Mesothelial cell of epicardium (in vitro differentiated cells): ENCODE measurements around the gene EMID1. TPM values are rescaled to one million over a fixed set of nuclear protein-coding genes. Genes with fewer than 3 reads are reported as not detected.

Experiments used
- DNase-seq, 2 experiments: peaks; one replicate each; pipeline ENCODE4 v3.0.0; 2021; ENCODE audit warnings: low spot score in 2 of 2; ENCODE audit not compliant: unreplicated experiment in 2 of 2
- H3K27ac Mint-ChIP-seq: 2 replicates; pipeline ENCODE4 v1.8.0; 2021; ENCODE audit warnings: mixed read lengths
- H3K27me3 Mint-ChIP-seq: 2 replicates; pipeline ENCODE4 v1.8.0; 2021; ENCODE audit warnings: low read depth, mixed read lengths
- H3K36me3 Mint-ChIP-seq: 2 replicates; pipeline ENCODE4 v1.8.0; 2021; ENCODE audit warnings: mixed read lengths
- H3K4me1 Mint-ChIP-seq: 2 replicates; pipeline ENCODE4 v1.8.0; 2021; ENCODE audit warnings: mixed read lengths
- H3K4me3 Mint-ChIP-seq: 2 replicates; pipeline ENCODE4 v1.8.0; 2021; ENCODE audit warnings: mild to moderate bottlenecking, moderate library complexity, mixed read lengths
- H3K9me3 Mint-ChIP-seq: 2 replicates; pipeline ENCODE4 v1.8.0; 2021; ENCODE audit warnings: mixed read lengths
- CTCF ChIP-seq: fragments of 200-600 bp; sonication (generic); IDR thresholded peaks from one replicate; pipeline ENCODE4 v1.5.0; 2021; ENCODE audit warnings: antibody characterized with exemption; ENCODE audit not compliant: unreplicated experiment
- total RNA-seq: library from RNA; stranded (reverse); gene quantifications from 3 replicates; pipeline ENCODE4 v1.2.1, GENCODE V29; 2021

The EMID1 gene
- total RNA-seq, 1 donor from 2014 or later: 15.7 TPM

- Mint-ChIP-seq H3K4me3 (peak overlapping the region; percentile 92), H3K27ac (peak overlapping the region; percentile 95), H3K9me3 (no peaks in the 10 kb centered on the region), H3K4me1 (peaks cover 40% of the 10 kb centered on the region), H3K27me3 (no peaks in the 10 kb centered on the region), H3K36me3 (peaks cover 3% of the 10 kb centered on the region)
- no peak for TF ChIP-seq CTCF
- no peak for DNase-seq
Measured at GRCh38 chr22:29266564-29267461, 61.1 kb downstream of the EMID1 start.

DNA sequence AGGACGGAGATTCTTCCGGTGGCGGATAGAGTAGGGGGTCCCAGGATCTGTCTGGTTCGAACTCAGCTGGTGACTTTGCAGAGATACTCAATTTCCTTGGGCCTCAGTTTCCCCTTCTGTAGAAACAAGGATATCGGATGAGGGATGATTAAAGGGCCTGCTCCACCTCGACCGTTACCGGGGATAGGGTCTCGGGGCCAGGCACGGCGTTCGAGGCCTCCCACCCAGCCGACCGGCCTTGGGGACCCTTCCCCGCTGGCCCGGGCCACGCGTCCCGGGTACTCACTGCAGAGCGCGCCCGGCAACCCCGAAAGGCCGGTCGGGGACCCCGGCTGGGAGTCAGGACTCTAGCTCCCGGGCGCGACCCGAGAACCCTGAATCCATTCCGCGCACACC, 61.8 kb downstream of the EMID1 start:
- Mint-ChIP-seq H3K9me3 (no peaks in the 10 kb centered on the region), H3K4me1 (peaks cover 46% of the 10 kb centered on the region), H3K4me3 (peak overlapping the region; percentile 92), H3K27me3 (no peaks in the 10 kb centered on the region), H3K36me3 (peaks cover 3% of the 10 kb centered on the region), H3K27ac (peak overlapping the region; percentile 99)
- TF ChIP-seq CTCF: no peak
- DNase-seq: no peak

DNA sequence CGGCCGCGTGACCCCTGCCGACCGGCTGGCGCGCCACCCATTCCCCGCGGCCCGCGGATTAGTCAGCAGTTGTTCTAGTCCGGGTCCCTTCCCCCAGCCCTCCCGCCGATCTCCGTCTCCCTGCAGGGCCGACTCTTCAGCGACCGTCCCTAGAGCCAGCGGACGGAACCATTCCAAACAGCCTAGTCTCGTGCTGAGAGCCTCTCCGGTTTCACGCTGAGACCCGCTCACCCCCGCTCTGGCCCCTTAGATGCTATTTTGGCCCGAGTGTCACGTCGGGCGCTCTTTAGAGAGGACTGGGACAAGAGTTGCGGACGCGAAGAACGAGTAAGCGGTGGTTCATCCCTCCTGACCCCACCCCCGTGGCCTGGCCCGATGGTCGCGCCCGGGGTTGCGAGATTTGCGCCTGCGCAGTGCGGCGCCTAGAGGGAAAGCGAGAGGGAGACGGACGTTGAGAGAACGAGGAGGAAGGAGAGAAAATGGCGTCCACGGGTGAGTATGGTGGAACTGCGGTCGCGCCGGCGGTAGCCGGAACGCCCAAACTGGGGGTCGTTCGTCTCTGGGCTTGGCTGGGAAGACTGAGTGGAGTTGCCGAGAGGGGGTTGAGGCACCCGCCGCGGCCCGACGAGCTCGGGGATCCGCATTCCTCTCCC, 62.3 kb downstream of the EMID1 start, which contains the start of the genes EWSR1 and RHBDD3:
TSS of gene EWSR1 (plus strand) at position 411 of the 653 bp plus-strand sequence. CDS start at position 480, 69 bp downstream.
TSS of gene RHBDD3 (minus strand) at position 124 of the 653 bp plus-strand sequence. CDS start 2,355 bp downstream, outside the sequence.
- Mint-ChIP-seq H3K9me3 (no peaks in the 10 kb centered on the region), H3K4me1 (peaks cover 49% of the 10 kb centered on the region), H3K36me3 (peaks cover 2% of the 10 kb centered on the region), H3K4me3 (peak within 1 kb of the TSS; percentile 92), H3K27ac (peak within 1 kb of the TSS; percentile 99), H3K27me3 (no peaks in the 10 kb centered on the region)
- DNase-seq: peak; percentile 89 to 98
- no peak for TF ChIP-seq CTCF

- no peak for DNase-seq
- Mint-ChIP-seq H3K36me3 (peaks cover 9% of the 10 kb centered on the region), H3K27me3 (no peaks in the 10 kb centered on the region), H3K27ac (peak overlapping the region; percentile 99), H3K4me1 (peaks cover 53% of the 10 kb centered on the region), H3K9me3 (no peaks in the 10 kb centered on the region), H3K4me3 (peak overlapping the region; percentile 92)
- no peak for TF ChIP-seq CTCF
Measured at GRCh38 chr22:29268511-29269229, 63.0 kb downstream of the EMID1 start.

DNA sequence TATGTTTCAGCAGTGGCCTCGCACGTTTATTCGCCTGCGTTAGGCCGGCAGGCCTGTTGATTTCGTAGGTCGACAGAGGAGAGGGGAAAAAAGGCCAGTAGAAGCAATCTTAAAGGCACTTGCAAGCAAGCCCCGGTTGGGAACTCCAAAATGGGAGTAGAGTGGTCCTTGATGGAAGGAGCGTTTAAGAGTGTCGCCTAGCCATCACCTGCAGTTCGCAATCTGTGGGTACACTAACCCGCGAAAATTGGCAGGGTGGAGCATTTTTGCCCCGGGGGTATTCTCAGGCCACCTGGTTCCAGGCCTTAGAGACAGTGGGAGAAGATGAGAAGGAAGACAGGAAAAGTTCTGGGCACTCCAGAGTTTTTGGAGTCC, 63.5 kb downstream of the EMID1 start:
- no peak for TF ChIP-seq CTCF
- H3K27ac Mint-ChIP-seq: peak overlapping the region; percentile 96
- peak overlapping the region; percentile 92 for H3K4me3 Mint-ChIP-seq
- DNase-seq: no peak
- H3K27me3 Mint-ChIP-seq: no peaks in the 10 kb centered on the region
- peaks cover 12% of the 10 kb centered on the region for H3K36me3 Mint-ChIP-seq
- no peaks in the 10 kb centered on the region for H3K9me3 Mint-ChIP-seq
- peaks cover 53% of the 10 kb centered on the region for H3K4me1 Mint-ChIP-seq
